Cardiac fibroblast (primary cell): Measurements from ENCODE around the gene CD33.

ENCODE experiments used
- DNase-seq, 2 donors: peaks; one replicate each; pipeline versions ENCODE4 v3.0.0 to v3.0.0-alpha.2; 2010; ENCODE audit warnings: low read depth in 2 of 2
- H3K4me3 ChIP-seq, 2 donors: replicated peaks in 1 of 2; 1 replicate in 1 of 2; 2 replicates in 1 of 2; pipeline ENCODE4 v1.5.1; 2011; ENCODE audit warnings: low read depth in 2 of 2, low read length in 2 of 2, mild to moderate bottlenecking in 2 of 2, moderate library complexity in 1 of 2
- CTCF ChIP-seq: IDR thresholded peaks from one replicate; pipeline ENCODE4 v1.5.1; 2011; ENCODE audit warnings: low read depth, mild to moderate bottlenecking, low read length, inconsistent platforms

The CD33 gene

GRCh38 chr19:51247972-51248590 lies 23.2 kb downstream of the CD33 start:
- TF ChIP-seq CTCF, result no peak
- DNase-seq, result no peak
- H3K4me3 ChIP-seq, result no peak overlapping the region

- no peak for DNase-seq
Measured at GRCh38 chr19:51250786-51251467, 26.0 kb downstream of the CD33 start, which contains the start of gene SIGLECL1. Gene SIGLECL1 (plus strand): TSS chr19:51251080. CDS start chr19:51264073, 12,993 bp downstream.

GRCh38 chr19:51251468-51251820 lies 26.6 kb downstream of the CD33 start:
- no peak overlapping the region for H3K4me3 ChIP-seq
- no peak for TF ChIP-seq CTCF
- DNase-seq, result no peak

More at GRCh38 chr19:51250786-51251467, 26.0 kb downstream of the CD33 start, which contains the start of gene SIGLECL1:
- no peak for TF ChIP-seq CTCF
- no peak within 1 kb of the TSS for H3K4me3 ChIP-seq

GRCh38 chr19:51252306-51253079 lies 27.6 kb downstream of the CD33 start:
- H3K4me3 ChIP-seq, result no peak overlapping the region
- DNase-seq, result no peak
- no peak for TF ChIP-seq CTCF

GRCh38 chr19:51253088-51253806 lies 28.4 kb downstream of the CD33 start:
- TF ChIP-seq CTCF, result no peak
- no peak for DNase-seq
- H3K4me3 ChIP-seq, result no peak overlapping the region

GRCh38 chr19:51256155-51256625 lies 31.3 kb downstream of the CD33 start:
- DNase-seq, result no peak
- TF ChIP-seq CTCF, result no peak
- H3K4me3 ChIP-seq, result no peak overlapping the region
